Keratinocyte (primary cell): ENCODE measurements around the gene MC1R. TPM values are rescaled to one million over a fixed set of nuclear protein-coding genes. Genes with fewer than 3 reads are reported as not detected.

Source experiments
- DNase-seq: peaks from one replicate; pipeline ENCODE4 v3.0.0-alpha.2; 2011; ENCODE audit warnings: low read depth, missing footprints, low spot score
- FAIRE-seq: peaks from 2 replicates; lab custom pipeline; 2011; peaks lifted over from hg19 to GRCh38; lab: Jason Lieb, UNC
- H2AFZ ChIP-seq: 2 replicates; pipeline ENCODE4 v1.6.0; 2012; ENCODE audit warnings: low read length, control low read depth, inconsistent platforms; ENCODE audit not compliant: control insufficient read depth
- H3K27ac ChIP-seq: 2 replicates; pipeline ENCODE4 v1.5.1; 2011; ENCODE audit warnings: low read length; ENCODE audit not compliant: control insufficient read depth, insufficient read depth
- H3K27me3 ChIP-seq: 3 replicates; pipeline ENCODE4 v1.6.0; 2011; ENCODE audit warnings: low read length; ENCODE audit not compliant: control insufficient read depth, insufficient read depth; ENCODE audit errors: extremely low read depth
- H3K36me3 ChIP-seq, 2 experiments: 2 replicates in 1 of 2; 3 replicates in 1 of 2; pipeline ENCODE4 v1.5.1; 2011; ENCODE audit warnings: low read length in 2 of 2, mild to moderate bottlenecking in 1 of 2; ENCODE audit not compliant: control insufficient read depth in 2 of 2, insufficient read depth in 2 of 2; ENCODE audit errors: extremely low read depth in 1 of 2
- H3K4me1 ChIP-seq: 3 replicates; pipeline ENCODE4 v1.5.1; 2011; ENCODE audit warnings: low read length; ENCODE audit not compliant: control insufficient read depth, insufficient read depth; ENCODE audit errors: extremely low read depth
- H3K4me2 ChIP-seq: 3 replicates; pipeline ENCODE4 v1.6.0; 2011; ENCODE audit warnings: low read depth, low read length; ENCODE audit not compliant: control insufficient read depth, insufficient read depth; ENCODE audit errors: extremely low read depth
- H3K4me3 ChIP-seq, 3 experiments: fragments of 200-600 bp in 1 of 3; sonication (generic) in 1 of 3; 2 replicates in 2 of 3; 3 replicates in 1 of 3; pipeline ENCODE4 v1.5.1; 2011 to 2016; ENCODE audit warnings: low read length in 3 of 3, mild to moderate bottlenecking in 3 of 3, control low read depth in 2 of 3, inconsistent platforms in 1 of 3, low read depth in 1 of 3, mixed read lengths in 1 of 3, mixed run types in 1 of 3, moderate library complexity in 1 of 3; ENCODE audit not compliant: control insufficient read depth in 2 of 3, insufficient read depth in 2 of 3; ENCODE audit errors: extremely low read depth in 1 of 3
- H3K79me2 ChIP-seq: 2 replicates; pipeline ENCODE4 v1.6.0; 2012; ENCODE audit warnings: low read length; ENCODE audit not compliant: control insufficient read depth, insufficient read depth
- H3K9ac ChIP-seq: 3 replicates; pipeline ENCODE4 v1.6.0; 2011; ENCODE audit warnings: low read length; ENCODE audit not compliant: control insufficient read depth, insufficient read depth; ENCODE audit errors: extremely low read depth
- H3K9me1 ChIP-seq: 3 replicates; pipeline ENCODE4 v1.6.0; 2011; ENCODE audit warnings: low read length; ENCODE audit not compliant: control insufficient read depth, insufficient read depth; ENCODE audit errors: extremely low read depth
- H3K9me3 ChIP-seq: 2 replicates; pipeline ENCODE4 v1.5.1; 2012; ENCODE audit warnings: low read depth, low read length; ENCODE audit not compliant: control insufficient read depth
- H4K20me1 ChIP-seq: 3 replicates; pipeline ENCODE4 v1.6.0; 2011; ENCODE audit warnings: low read length; ENCODE audit not compliant: control insufficient read depth, insufficient read depth; ENCODE audit errors: extremely low read depth
- EZH2 ChIP-seq: IDR thresholded peaks from one replicate; pipeline ENCODE4 v1.6.1; 2012; ENCODE audit warnings: inconsistent platforms, mild to moderate bottlenecking, low read length, moderate library complexity
- dilution Hi-C: fragments of 300-500 bp; cut with MboI; formaldehyde crosslinking; loops from one replicate; pipeline ENCODE4 v1.7.0; 2020; ENCODE audit warnings: low sequenced_read_pairs; ENCODE audit not compliant: extremely low pct_ligation_motif_present
- polyA plus RNA-seq, 5 experiments: library from polyadenylated mRNA; depleted of rRNA in 3 of 5; stranded (reverse) in 3 of 5; stranded (forward) in 1 of 5; unstranded in 1 of 5; fragments of >200 nt; gene quantifications; 1 replicate in 1 of 5; 2 replicates in 3 of 5; 3 replicates in 1 of 5; pipeline versions ENCODE4 v1.2.1 to v1.2.3, GENCODE V29; 2011 to 2012; ENCODE audit warnings: missing spikeins in 2 of 5, low read depth in 1 of 5, low replicate concordance in 1 of 5
- TF ChIP-seq, protein P1 (sequence below), 3 experiments: IDR thresholded peaks in 1 of 3; conservative IDR thresholded peaks in 1 of 3; optimal IDR thresholded peaks in 1 of 3; 2 replicates in 2 of 3; 3 replicates in 1 of 3; pipeline versions ENCODE3 to v1.5.1; 2011; ENCODE audit warnings: low read length in 3 of 3, mild to moderate bottlenecking in 3 of 3, moderate library complexity in 2 of 3, control low read depth in 1 of 3, inconsistent platforms in 1 of 3; ENCODE audit not compliant: insufficient read depth in 2 of 3; ENCODE audit errors: extremely low read depth in 1 of 3

The MC1R gene
- polyA plus RNA-seq, 1 donor (not counting 4 experiments of a cell fraction or from before 2014, with no cell fraction given) = 1.1 TPM

DNA sequence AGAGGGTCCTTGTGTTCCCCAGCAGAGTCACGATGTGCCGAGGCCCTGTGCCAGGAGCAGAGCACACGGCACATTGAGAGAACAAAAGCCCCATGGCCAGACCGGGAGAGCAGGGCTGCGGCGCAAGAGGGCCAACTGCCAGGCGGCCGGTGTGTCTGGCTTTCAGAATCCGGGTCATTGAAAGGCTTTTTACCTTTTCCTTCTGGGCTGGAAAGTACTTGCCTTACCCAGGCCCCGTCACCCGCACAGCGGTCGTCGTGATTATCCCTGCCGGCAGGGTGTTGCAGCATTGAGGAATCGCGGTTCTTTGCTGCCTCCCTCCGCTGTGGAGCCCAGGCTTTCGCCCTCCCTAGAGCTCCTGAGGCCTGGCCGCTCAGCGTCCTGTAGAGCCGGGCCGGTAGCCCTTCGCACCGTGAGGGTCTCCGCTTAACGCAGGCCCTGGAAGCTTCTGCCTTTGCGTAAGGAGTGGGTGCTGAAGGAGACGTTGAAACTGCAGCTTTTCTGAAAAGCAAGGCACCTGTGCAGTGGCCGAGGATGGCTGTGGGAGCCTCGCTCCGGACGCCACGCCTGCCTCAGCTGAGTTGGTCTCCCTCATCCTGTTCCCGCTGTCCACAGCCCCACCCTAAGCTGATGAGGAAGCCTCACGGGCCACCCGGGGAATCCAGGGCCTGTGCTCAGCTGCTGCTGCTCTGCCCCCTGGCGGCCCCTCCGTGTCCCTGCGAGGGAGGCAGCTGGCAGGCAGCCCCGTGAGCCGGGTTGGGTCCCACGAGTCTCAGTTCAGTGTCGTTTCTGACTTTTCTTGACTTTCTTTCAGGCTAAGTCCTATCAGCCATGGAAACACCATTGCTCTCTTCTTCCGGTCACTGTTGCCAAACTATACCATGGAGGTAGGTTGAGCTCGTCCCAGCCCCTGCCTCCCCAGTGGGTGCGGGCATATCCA lies 8.6 kb upstream of the MC1R start:
- peaks cover 29 to 43% of the 10 kb centered on the region in 2 experiments for H3K36me3 ChIP-seq
- H3K4me2 ChIP-seq = no peak overlapping the region
- peaks cover 8% of the 10 kb centered on the region for H4K20me1 ChIP-seq
- no peak for DNase-seq
- H3K4me3 ChIP-seq = no peak overlapping the region
- H2AFZ ChIP-seq = no peak overlapping the region
- H3K79me2 ChIP-seq = no peaks in the 10 kb centered on the region
- no peaks in the 10 kb centered on the region for H3K9me3 ChIP-seq
- no peak for TF ChIP-seq EZH2
- TF ChIP-seq, protein P1, sequence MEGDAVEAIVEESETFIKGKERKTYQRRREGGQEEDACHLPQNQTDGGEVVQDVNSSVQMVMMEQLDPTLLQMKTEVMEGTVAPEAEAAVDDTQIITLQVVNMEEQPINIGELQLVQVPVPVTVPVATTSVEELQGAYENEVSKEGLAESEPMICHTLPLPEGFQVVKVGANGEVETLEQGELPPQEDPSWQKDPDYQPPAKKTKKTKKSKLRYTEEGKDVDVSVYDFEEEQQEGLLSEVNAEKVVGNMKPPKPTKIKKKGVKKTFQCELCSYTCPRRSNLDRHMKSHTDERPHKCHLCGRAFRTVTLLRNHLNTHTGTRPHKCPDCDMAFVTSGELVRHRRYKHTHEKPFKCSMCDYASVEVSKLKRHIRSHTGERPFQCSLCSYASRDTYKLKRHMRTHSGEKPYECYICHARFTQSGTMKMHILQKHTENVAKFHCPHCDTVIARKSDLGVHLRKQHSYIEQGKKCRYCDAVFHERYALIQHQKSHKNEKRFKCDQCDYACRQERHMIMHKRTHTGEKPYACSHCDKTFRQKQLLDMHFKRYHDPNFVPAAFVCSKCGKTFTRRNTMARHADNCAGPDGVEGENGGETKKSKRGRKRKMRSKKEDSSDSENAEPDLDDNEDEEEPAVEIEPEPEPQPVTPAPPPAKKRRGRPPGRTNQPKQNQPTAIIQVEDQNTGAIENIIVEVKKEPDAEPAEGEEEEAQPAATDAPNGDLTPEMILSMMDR (optimal IDR thresholded peaks at IDR 0.05 in 1 of 3, IDR thresholded peaks at IDR 0.05 in 1 of 3, conservative IDR thresholded peaks at IDR 0.05 in 1 of 3; ENCODE audit: extremely low read depth in 1 of 3, insufficient read depth in 2 of 3, low read length in 3 of 3) = peak; percentile 89 to 96 (median 90)
- peaks cover 4% of the 10 kb centered on the region for H3K4me1 ChIP-seq
- FAIRE-seq = peak; percentile 57
- dilution Hi-C loops = no loop called here
- no peak overlapping the region for H3K9ac ChIP-seq
- no peak overlapping the region for H3K27ac ChIP-seq
- H3K9me1 ChIP-seq = no peaks in the 10 kb centered on the region
- H3K27me3 ChIP-seq = no peaks in the 10 kb centered on the region

DNA sequence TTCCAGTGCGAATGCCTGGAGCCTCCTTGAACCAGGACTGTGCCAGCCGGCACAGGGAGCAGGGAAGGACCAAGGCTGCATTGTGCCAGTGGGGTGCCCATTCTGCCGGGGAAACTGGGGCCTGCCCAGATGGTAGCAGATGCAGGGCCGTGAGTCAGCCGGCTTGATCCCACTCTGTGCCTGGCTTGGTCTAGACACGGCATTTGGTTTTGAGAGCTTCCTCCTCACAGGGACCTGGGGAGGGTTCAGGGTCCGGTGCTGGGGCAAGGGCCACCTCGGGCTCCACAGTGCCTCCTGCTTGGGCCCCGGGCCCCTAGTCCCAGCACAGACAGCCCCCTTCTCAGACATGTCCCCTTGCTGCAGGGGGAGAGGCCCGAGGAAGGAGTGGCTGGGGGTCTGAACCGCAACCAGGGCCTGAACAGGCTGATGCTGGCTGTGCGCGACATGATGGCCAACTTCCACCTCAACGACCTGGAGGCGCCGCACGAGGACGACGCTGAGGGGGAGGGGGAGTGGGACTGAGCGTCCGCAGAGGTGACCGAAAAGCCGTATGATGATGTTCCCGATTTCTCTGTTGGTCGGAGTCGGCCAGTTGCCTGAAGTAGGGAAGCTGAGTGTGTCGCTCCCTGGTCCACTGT lies 7.8 kb upstream of the MC1R start:
- Histone ChIP-seq H3K27ac (no peak overlapping the region), H3K27me3 (no peaks in the 10 kb centered on the region), H3K4me3 (no peak overlapping the region), H2AFZ (no peak overlapping the region), H3K9me3 (no peaks in the 10 kb centered on the region), H3K4me2 (no peak overlapping the region), H4K20me1 (peaks cover 4% of the 10 kb centered on the region), H3K9me1 (no peaks in the 10 kb centered on the region), H3K4me1 (peaks cover 4% of the 10 kb centered on the region), H3K79me2 (no peaks in the 10 kb centered on the region), H3K9ac (no peak overlapping the region), H3K36me3 (peaks cover 22 to 36% of the 10 kb centered on the region in 2 experiments)
- dilution Hi-C loops = no loop called here
- DNase-seq (no peak), FAIRE-seq (no peak)
- TF ChIP-seq EZH2 = no peak
- TF ChIP-seq, protein P1 (optimal IDR thresholded peaks at IDR 0.05 in 1 of 3, IDR thresholded peaks at IDR 0.05 in 1 of 3, conservative IDR thresholded peaks at IDR 0.05 in 1 of 3; ENCODE audit: extremely low read depth in 1 of 3, insufficient read depth in 2 of 3, low read length in 3 of 3) = no peak
